ENCODE measurements around the gene CLVS2.

Gene CLVS2

DNA sequence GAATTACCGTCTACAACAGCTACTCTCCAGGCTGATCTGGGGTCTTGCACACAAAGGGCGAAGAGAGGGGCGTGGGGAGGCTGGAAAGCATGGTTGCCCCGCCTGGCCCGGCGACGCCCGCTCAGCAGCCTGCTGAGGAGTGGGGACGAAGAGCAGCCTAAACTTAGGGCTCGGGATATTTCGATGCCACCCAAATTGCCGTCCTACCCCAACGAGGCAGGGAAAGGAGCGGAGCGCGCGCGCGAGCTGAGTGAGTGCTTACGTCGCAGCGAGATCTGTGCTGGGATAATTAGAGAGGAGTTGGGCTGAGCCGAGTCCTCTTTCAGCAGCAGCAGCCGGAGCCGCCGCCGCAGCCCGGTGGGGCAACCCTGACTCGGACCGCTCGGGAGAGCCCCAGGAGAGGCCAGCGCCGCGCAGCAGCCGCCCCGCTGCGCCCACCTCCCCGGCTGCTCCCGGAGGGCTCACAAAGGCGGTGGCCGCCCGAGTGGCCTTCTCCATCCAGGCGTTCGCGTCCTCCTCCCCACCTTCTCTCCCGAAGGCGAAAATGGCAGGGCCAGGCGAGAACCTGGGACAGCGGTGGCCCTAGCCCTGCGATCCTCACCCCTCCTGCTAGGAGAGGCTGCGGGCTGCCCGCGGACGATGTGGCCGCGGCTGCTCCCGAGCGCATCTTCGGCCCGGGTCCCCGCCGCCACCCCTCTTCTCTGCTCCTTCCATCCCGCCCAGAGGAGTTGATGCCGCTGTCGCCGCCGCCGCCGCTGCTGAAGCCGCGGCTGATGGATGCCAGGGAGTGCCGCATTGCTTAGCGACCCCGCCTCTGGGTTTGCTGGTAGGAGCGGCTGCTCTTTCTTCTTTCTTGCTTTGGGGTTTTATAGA lies at the start of gene CLVS2:
Gene CLVS2 (plus strand): TSS at position 315 of the 873 bp plus-strand sequence. CDS start 1,543 bp downstream, outside the sequence.
- no peak for DNase-seq

DNA sequence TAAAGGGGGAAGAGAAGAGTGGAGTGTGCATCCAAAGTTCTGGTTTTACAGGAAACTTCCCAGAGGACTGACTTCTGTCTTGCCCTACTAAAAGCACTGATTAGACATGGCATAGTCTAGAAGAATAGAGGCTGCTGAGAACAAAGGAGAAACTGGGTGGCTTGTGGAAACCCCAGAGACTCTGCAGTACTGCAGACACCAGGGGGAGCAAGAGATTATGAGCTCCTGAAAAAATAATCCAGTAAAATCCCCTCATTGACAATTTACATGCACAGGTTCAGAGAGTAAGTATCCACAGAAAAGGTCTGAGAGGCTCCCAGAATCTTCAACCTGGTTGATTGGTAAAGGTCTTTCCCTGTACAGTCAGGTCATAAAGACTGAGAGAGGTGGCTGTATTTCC lies 48.7 kb upstream of the CLVS2 start:
- no peak for DNase-seq

GRCh38 chr6:122953766-122954165 lies 42.3 kb upstream of the CLVS2 start:
- DNase-seq = no peak

DNA sequence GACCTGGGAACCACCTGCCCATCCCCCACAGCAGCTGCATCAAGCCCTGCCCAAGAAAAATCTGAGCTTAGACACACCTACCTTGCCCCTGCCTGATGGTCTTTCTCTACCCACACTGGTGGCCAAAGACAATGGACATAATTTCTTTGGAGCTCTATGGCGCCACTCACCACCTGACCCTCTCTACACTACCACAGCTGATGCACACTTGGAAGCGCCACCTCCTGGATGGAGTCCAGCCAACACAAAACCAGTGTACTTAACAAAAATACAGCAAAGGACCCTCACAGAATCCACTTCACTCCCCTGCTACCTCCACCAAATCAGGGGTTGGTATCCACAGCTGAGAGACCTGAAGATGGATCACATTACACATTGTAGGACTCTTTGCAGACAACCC lies 39.7 kb upstream of the CLVS2 start:
- no peak for DNase-seq

DNA sequence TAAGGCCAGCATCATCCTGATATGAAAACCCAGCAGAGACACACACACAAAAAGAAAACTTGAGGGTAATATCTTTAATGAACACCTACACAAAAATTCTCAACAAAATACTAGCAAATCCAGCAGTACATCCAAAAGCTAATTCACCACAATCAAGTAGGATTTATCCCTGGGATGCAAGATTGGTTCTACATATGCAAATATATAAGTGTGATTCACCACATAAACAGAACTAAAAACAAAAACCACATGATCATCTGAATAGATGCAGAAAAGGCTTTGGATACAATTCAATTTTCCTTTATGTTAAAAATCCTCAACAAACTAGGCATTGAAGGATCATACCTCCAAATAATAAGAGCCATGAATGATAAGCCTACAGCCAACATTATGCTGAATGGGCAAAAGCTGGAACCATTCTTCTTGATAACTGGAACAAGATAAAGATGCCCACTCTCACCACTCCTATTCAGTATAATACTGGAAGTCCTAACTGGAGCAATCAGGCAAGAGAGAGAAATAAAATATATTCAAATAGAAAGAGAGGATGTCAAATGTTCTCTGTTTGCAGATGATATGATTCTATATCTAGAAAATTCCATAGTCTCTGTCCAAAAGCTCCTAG lies 33.9 kb upstream of the CLVS2 start:
- DNase-seq = no peak

DNA sequence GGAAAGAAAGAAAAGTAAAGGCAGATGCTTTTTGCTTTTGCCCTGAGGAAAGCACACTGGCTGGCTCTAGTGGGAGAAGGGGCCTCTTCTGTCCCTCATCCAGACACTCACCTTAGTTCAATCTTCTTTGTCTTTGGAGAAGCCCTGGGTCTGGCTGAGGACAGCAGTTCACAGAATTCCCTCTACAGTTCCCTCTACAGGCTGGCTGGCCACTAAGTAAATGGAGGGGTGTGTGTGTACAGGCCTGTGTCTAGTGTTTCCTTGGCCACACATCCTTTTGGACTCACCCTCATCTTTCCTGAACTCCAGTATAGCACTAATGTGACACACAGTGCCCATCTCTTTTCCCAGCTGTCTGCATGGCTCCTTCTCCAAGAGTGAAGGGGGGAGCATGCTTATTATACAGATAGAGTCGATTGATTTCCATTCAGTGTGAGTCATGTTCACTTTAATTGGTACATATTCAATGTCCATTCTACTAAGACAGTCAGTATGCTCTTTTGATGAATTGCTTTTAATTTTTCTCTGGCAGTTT lies 26.0 kb upstream of the CLVS2 start:
- DNase-seq = no peak

DNA sequence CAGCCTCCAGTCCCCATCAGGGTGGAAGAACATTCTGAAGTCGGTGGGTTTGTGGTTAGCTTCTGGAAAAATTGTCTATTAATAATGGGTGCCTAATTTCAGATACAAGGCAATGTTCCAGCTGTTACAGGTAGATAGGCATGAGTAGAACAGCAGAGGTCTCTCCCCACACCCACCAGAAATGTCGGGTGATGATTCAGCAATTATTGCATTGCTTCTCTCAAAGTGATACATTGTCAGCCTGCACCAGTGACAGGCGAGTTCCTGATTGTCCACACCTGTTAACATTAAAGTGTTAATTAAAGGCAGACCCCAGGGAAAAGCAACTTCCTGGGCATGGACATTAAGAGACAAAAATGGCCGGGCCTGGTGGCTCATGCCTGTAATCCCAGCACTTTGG lies 18.9 kb upstream of the CLVS2 start:
- no peak for DNase-seq

DNA sequence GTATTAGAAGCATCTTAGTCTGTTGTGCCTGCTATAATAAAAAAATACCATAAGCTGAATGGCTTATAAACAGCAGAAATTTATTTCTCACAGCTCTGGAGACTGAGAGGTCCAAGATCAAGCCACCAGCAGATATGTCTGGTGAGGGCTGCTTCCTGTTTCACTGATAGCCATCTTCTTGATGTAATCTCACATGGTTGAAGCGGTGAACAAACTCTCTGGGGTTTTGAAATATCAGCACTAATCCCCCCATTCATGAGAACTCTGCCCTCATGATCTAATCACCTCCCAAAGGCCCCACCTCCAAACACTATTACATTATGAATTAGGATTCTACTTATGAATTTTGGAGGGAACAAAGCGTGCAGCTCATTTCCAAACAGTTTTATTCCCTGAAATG lies 11.6 kb upstream of the CLVS2 start:
- no peak for DNase-seq

- DNase-seq = no peak
Observed at GRCh38 chr6:122994256-122994655, 1.8 kb upstream of the CLVS2 start.

DNA sequence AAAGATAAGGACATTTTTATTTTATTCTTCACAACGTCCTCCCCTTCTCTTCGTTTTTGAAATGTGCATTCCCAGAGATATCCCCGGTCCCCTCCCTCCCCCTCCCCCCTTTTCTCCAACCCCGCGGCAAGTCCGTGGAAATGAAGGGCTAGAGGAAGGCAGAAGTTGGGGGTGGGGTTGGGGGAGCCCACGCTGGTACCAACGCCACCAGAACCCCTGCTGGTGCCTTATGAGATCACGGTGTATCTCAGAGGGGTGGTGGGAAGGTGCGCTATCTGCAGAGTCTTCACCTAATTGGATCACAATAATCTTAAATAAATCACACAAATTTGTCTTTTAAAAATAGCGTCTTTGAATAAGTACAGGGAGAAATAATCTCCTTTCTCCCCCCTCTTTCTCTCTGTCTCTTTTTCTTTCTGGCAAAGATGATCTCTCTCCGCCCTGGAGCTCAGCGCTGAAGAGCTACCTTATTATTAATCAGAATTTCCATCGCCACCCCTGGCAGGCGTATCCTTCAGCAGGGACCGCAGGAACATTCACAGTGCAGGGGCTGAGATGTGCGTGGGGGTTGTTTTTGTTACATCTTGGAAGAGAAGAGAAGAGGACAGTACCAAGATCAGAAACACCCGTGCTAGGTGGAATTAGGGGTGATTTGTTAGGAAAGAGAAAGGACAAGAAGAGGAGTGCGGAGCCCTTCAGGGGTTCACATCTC lies 915 bp downstream of the CLVS2 start:
- no peak for DNase-seq

DNA sequence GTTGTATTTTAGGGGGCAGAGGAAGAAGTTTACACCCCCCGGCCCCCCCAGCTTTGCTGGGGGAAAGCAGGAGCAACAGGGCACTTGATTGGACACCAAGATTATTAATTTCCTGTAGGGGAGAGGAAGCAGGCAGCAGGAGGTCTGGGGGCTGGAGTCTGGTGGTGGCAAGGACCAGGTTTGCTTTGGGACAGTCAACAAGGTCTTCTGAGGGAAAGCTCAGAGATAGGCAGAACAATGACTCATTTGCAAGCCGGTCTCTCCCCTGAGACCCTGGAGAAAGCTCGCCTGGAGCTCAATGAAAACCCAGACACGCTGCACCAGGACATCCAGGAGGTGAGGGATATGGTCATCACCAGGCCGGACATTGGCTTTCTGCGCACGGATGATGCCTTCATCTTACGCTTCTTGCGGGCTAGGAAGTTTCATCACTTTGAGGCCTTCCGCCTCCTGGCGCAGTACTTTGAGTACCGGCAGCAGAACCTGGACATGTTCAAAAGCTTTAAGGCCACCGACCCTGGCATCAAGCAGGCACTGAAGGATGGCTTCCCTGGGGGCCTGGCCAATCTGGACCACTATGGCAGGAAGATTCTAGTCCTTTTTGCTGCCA lies 1.6 kb downstream of the CLVS2 start:
- DNase-seq = no peak

- no peak for DNase-seq
Observed at GRCh38 chr6:122998403-122998975, 2.5 kb downstream of the CLVS2 start.

GRCh38 chr6:123000244-123000770 lies 4.3 kb downstream of the CLVS2 start:
- DNase-seq = no peak

DNA sequence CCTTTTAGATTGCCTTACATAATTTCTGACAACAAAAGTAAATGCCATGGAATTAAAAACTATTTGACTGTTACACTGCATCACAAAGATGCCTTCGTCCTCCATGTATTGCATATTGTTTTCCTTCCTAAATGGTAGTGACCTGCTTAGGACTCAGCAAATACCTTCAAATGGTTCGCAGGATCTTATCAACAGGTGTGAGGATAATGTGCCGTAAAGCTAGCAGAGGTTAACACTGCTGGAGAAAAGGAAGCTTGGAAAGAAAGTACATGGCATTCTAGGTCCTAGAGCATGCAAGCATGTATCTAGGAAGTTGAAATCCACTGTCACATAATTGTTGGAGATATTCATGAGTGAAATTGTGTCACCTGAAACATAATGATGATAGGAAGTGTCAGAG lies 5.5 kb downstream of the CLVS2 start:
- no peak for DNase-seq

DNA sequence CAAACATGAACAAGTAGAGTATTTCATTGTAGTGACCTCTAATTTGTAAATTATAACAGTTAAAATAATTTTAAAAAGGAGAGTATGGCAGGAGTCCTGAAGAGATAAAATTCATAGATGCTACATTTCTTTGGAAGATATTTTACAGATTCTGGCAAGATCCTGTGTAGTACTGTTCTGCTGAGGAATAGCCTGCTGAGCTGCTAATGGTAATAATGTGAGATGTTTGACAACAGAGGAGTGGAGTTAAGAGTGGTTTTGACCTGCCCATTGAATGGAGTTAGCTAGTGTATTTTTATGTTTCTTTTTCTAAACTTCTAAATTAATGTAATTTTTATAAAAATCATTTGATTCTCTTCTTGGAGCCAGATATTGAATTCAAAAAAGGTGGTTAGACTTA lies 11.8 kb downstream of the CLVS2 start:
- no peak for DNase-seq

DNA sequence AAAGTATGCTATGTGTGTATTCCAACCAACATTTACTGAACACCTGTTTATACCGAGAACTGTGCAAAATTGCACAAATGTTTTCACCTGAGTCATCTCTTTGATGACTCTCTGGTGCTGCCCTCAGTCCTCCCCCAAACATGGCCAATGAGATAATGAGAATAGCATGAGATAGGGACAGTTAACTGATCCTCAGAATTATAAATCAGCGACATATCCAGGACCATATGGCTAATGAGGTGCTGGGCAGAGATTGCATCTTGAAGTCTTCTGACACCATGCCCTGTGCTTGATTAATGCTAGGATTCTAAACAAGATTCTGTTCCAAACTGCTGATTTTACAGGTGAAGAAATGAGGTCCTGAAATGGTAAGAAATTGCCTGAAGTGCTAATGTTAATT lies 13.0 kb downstream of the CLVS2 start:
- DNase-seq = no peak

DNA sequence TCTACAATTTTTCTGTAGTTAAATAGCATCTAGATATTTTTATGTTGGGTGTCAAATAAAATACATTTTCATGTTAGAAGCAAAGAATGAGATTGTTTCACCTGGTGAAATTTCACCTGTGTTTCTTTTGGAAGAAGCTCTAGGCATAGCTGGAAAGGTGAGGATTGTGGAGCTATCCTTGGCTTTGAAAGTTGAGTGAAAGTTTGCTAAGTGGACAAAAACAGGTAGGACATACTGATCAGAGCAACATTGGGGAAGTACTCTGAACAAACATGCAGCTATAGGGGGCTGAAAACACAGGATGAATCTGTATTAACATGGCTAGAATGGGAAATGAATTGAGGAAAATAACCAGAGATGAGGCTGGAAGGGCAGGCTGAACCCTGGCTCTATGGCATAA lies 18.8 kb downstream of the CLVS2 start:
- DNase-seq = no peak

DNA sequence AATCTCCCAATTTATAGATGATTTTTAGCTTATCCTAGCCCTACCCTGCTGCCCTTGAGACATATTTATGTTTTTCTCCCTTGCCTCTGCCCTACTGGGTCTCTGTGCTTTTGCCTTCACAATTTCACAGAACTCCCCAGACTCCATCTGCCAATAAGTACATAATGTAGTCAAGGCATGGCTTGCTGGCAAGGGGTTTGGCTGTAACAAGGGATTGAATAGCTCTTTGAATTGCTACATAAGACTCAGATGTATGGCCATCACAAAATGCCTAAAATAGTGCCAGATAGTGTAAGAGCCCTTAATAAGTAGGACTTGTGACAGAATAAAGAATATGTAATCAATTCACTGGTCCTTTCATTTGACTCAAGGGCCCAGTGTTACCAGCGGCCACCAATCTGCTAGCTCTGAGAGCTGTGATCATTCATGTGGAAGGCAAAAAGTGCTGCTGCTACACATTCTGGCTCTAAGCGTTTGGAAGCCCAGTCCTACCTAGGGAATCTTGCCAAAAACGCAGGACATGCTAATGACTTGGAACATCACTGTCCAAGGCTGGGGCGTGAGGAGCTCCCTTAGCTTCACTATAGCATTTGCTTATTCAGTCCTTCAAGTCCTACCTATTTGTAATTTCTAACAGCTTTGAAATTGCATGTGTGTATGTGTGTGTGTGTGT lies 20.5 kb downstream of the CLVS2 start:
- DNase-seq = no peak

- DNase-seq = no peak
Observed at GRCh38 chr6:123017104-123017682, 21.2 kb downstream of the CLVS2 start.

- DNase-seq = no peak
Observed at GRCh38 chr6:123022975-123023374, 26.9 kb downstream of the CLVS2 start.

- no peak for DNase-seq
Observed at GRCh38 chr6:123024976-123025375, 28.9 kb downstream of the CLVS2 start.

DNA sequence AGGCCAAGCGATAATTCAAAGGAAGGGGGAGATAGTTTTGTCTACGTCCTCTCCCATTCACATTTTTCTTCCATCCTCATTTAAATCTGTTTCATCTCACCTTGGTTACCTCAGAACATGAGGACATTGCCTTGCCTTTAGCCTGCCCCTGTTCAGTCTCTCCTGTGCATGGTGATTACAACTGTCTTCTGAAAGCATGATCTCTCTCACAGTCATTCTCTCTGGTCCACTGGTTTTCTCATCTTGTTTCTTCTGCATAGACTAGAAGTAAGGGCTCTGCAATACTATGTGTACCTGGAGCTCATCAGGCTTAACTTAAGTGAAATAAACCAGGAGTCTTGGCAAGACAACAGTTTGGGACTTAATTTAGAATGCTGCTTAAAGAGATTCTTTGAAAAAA lies 31.4 kb downstream of the CLVS2 start:
- no peak for DNase-seq
